EH (cell line): Measurements from ENCODE around the gene DBT.
A peak's percentile ranks its signal among the peaks of the same experiment; 100 is the strongest.
"Not testable (repeated sequence)": the region's sequence is repeated elsewhere in the genome, so short reads cannot be mapped to it uniquely, and the experiment has no call there.

Source experiments
- DNase-seq: peaks from one replicate; pipeline ENCODE4 v3.0.0-alpha.2; 2015; ENCODE audit warnings: low read depth

DBT gene

DNA sequence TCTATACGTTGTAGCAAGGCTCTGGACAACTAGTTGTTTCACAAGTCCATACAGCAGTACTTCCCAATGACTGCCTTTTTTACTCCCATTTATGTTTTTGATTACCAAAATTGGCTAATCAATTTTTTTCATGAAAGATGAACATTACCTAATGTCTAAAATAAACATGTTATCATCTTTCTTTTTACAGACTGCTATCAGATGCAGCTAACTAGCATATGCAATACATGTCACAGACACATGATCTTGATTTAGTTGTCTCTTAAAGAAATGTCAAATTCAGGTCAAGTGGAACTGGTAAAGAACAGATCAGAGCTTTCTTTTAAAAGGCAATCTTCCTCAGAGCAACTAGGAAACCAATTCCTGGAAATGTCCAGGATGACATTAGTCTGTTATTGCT, 630 bp upstream of the DBT start:
- no peak for DNase-seq

DNA sequence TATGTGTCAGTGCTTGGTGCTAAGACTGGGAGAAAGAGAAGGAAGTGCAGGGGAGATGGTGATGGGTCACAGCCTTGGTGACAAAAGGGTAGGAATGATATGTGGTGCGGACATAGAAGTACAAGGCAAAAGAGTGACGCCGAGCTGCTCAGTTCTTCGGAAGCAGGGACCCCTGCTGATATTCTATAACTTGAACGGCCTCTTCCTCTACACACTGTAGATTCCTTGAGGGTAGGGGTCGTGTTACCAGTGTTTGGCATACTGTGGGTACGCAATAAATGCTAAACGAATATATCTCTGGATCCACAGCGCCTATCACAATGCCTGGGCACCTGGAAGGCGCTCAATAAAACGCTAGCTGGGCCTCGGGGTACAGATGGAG, 488 bp downstream of the DBT start:
- DNase-seq, result peak; percentile 7

DNA sequence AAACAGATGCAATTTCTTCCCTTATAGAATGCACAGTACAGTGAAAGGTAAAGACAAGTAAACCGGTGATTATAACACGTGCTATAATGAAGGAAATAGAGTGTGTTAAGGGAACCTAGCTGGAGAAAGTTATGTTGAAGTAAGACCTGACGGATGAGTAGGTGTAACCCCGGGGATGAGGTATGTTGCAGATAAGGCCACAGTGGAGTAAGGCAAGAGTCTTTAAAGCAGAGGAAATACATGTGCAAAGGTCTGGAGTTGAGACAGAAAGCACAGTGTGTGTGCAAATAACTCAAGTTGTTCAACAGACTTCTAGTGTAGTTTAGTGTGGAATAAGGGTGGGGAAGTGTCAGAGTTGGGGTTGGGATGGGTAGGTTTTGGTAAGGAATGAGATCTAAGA, 2.9 kb downstream of the DBT start:
- DNase-seq, result no peak

DNA sequence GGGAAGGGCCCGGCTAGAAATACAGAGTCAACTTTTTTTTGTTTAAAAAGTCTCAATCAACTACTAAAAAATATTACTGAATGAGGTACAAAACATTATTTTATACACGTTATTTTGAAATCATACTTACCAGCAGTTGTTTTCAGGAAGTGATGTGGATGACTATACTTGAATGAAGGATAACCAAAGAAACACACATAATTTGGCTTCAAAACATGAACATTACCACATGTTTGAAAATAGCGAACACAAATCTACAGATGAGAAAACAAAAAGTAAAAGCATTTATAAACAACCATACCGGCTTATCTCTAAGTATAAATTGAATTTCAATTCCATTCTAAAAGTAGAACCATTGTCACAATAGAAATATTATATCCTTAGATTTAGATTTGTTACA, 9.0 kb downstream of the DBT start:
- no peak for DNase-seq

DNA sequence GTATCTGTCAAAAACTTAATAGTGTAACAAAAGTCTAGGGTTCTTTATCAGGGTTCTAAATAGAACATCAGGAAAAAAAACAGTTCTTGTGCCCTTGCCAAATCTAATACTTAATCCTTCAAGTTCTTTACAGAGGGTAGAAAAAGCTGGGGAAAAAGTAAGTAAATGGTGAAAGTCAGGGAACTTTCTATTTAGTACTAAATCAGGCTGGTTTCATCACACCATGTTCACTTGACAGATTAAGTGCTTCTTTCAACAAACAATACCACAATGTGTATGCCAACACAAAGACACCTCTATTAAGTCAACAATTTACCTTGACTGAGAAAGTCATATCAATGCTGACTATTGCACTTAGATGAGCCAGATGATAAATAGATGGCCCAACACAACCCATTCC, 9.7 kb downstream of the DBT start:
- DNase-seq, result no peak

DNA sequence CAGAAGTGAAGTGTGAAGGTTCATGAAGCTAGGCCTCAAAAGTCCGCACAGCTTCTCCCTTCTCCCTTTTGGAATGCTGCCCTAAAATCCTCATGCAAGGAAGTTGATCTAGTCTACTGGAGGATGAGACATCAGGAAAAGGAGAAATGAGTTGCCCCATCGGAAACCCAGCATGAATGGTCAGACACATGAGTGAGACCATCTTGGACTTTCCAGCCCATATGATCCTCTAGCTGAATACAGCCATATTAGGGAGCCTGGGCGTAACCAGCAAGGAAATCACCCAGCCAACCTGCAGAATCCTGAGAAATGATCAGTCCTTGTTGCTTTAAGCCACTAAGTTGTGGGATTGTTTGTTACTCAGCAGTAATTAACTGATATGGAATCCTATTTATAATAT, 12.5 kb downstream of the DBT start:
- no peak for DNase-seq

DNA sequence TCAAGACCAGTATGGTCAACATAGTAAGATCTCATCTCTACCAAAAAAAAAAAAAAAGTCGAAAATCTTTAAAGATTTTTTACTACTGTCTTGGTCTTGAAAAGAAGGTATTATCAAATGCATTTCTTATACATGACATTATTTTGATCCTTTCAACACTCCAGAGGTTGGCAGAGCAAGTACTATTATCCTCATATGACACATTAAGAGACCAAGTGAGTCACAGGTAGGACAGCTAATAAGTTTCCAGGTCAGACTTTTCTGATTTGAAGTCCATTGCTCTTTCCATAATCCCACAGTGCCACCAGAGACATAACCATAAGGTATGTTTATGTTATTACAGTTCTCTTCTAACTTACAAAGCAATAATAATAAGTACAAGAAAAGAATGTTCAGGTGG, 15.2 kb downstream of the DBT start:
- no peak for DNase-seq

DNA sequence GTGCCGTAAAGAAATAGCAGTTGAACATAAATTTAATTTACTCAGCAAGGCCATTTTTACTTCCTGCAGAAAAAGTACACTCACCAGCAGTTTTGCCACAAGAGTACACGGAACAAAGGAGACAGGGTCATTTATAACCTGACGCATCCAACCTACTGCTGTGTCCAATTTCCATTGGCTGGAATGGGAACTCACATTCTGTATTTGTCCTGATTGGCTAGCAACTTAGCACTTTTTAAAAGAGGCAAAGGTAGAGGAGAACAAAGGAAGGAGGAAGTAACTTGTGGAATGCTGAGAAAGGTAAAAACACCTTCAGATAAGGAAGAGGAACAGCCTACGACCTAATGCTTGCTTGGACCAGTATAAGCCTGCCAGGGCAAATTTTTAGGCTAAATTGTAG, 16.1 kb downstream of the DBT start:
- DNase-seq, result not testable (repeated sequence)

DNA sequence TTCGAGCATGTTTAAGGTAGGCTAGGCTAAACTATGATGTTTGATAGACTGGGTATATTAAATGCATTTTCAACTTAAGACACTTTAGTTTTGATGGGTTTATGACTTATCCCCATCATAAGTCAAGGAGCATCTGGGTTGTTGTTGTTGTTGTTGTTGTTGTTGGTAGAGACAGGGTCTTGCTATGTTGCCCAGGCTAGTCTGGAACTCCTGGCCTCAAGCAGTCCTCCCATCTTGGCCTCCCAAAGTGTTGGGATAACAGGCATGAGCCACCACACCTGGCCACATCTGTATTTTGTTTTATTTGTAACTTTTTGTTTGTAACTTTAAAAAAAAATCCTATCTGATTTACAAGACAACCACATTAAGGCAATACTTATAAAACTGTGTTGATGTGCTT, 17.5 kb downstream of the DBT start:
- no peak for DNase-seq

DNA sequence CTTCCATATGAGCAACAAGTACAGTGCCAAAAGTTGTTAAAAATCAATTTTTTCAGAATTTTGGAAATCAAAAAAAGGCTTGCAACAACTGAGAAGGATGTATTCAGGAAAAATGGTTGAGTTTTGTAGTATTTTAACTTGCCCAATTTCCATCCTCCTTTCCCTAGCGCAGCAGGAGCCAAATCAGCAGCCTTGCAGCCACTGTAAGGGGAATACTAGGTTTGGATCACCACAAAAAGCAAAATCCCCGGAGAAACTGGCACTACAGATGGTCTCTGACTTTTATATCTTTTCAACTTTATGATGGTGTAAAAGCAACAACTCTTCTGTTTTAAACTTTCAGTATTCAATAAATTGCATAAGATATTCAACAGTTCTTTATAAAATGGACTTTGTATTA, 17.9 kb downstream of the DBT start:
- no peak for DNase-seq

DNA sequence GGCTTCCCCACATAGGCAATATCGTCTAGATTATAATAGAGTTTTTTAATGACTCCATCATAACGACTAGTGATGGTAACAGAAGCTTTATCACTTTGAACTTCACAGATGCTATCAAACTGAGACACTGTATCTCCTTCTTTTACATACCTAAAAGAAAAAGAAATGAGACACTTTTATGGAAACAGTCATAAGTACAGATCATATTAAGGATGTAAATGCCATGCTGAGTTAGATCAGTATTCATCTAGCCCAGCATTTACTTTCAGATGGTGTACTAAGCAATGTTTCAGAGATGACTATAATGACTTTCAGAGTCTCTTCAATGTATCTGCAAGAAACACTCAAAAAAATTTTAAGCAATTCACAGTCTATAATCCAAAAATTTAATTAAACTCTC, 18.9 kb downstream of the DBT start:
- no peak for DNase-seq

DNA sequence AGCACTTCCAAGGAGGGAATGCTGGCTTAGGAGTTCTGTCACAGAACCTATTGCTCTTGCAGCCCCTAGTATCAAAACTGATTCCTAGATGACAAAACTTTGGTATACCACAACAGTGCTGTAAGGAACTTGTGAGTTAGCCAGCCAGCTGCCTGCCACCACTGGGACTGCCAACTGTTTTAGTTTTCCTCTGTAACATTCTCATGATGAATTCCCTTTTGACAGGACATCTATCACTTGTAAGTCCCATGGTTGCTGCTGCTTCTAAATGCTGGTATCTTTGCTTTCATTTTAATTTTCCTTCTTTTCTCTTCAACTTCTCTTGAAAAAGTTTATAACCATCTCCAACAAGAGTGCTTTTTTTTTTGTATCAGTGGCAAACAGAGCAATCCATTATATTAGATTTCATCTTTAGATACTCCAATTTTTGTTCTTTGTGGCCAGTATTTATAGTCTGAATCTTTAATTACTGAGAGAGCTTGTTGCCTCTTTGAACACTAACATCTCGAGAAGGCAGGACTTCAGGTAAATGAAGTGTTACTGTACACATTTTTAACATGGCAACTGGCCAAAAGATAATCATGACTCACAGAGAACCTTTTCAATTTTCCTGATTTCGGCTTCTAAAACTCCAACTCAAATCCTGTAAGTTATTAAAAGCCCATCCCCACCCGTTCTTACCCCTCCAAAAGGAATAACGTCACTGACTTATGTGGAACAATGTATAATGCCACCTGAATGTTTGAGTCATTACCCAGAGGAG, 19.8 kb downstream of the DBT start:
- DNase-seq, result no peak

DNA sequence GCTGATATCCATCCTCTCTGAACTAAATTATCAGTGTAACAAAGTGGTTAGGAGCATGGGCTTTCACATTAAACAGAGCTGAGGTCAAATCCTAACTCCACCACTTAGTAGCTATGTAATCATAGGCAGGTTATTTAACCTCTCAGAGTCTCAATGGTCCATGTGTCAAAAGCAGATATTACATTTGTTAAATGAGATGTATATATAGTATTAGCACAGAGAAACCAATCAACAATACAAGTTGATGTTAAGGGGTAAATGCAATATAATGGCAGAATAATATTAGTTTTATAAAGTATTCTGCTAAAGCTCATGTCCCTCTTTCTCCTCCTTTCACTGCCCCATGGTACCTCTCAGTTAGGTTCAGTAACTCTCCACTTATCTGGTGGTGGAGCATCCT, 27.2 kb downstream of the DBT start:
- DNase-seq, result no peak

DNA sequence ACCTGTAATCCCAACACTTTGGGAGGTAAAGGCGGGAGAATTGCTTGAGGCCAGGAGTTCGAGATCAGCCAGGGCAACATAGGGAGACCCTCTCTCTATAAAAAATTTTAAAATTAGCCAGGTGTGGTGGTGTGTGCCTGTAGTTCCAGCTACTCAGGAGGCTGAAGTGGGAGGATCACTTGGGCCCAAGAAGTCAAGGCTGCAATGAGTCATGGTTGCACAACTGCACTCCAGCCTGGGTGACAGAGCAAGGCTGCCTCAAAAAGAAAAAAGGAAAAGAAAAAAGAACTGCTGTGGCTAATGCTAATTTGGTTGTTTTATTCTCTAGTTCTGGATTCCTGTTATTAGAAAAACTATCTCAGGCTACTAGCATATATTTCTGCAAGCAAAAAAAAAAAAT, 29.8 kb downstream of the DBT start:
- peak; percentile 10 for DNase-seq

DNA sequence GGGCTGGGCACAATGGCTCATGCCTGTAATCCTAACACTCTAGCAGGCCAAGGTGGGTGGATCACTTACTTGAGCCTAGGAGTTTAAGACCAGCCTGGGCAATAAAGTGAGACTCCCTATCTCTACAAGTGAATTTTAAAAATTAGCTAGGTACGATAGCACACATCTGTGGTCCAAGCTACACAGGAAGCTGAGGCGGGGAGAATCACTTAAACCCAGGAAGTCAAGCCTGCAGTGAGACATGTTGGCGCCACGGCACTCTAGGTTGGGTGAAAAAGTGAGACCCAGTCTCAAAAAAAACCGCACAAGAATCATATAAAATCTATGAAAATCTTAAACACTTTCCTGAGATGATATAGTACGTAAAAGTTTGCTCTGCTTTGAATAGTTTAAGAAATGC, 30.2 kb downstream of the DBT start:
- no peak for DNase-seq

DNA sequence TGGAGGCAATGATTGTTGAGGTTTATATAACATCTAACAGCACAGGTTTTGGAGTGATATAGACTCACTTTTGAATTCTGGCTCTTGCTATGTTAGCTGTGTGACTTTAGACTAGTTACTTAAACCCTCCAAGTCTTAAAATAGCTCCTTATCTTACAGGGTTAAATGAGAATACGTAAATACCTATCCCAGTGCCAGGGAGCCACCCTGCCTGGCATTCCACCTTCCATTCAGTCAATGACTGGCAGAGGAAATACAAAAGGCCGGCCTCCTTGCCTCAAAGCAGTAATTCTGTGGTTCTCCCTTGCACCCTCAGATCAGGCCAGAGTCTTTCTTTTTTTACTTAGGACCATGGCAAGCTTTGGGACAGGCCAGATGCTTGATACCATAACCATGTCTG, 31.8 kb downstream of the DBT start:
- DNase-seq, result no peak

DNA sequence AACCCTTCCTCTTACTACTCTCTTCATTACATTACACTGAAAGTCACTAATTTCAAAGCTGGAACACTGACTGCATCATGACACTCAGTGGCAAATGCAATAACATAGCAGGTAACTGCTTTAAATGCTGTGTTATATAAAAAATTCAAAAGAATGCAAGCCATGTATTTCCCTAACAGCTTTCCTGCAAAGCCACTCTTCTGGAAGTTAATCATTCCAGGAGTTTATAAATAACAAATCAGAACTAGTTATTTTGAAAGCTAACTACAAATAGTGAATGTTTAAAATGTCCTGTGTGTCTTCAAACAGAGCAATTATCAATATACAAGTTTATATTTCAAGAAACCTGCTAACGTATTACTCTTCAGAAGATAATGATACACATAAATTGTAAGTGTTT, 34.5 kb downstream of the DBT start:
- no peak for DNase-seq

DNA sequence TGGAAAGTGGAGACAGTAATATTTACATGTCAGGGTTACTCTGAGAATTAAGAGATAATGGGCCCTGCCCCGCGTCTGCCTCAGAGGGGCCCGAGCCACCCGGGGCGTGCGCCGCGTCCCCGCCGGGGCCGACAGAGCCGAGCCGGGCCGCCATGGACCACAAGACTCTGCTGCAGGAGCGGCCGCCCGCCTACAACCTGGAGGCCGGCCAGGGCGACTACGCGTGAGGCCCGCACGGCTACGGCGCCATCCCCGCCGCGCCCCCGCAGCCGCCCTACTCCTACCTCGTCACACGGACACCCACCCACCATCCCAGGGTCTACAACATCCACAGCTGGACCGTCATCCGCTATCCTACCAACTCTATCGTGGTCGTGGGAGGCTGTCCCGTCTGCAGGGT, 36.5 kb downstream of the DBT start:
- DNase-seq, result no peak

DNA sequence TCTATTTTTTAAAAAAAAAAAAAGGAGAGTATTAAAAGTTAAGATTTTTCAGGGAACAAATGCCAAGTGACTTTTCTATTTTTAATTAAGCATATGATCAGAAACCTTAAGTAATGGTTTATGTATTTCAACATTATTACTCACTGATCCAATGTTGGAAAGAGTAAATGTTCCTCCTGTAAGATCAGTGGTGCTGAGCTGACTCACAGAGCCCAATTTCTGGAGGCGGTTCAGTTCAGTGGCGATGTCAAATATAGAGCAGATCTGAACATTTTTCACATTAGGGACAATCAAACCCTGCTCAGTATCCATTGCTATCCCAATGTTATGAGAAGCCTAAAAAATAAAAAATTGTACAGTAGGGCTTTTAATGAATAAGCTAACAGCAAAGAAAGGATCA, 43.3 kb downstream of the DBT start:
- DNase-seq, result no peak

DNA sequence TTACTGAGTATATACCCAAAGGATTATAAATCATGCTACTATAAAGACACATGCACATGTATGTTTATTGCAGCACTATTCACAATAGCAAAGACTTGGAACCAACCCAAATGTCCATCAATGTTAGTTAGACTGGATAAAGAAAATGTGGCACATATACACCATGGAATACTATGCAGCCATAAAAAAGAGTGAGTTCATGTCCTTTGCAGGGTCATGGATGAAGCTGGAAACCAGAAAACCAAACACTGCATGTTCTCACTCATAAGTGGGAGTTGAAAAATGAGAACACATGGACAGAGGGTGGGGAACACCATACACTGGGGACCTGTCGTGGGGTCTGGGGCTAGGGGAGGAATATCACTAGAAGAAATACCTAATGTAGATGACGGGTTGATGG, 44.0 kb downstream of the DBT start:
- DNase-seq, result not testable (repeated sequence)

DNA sequence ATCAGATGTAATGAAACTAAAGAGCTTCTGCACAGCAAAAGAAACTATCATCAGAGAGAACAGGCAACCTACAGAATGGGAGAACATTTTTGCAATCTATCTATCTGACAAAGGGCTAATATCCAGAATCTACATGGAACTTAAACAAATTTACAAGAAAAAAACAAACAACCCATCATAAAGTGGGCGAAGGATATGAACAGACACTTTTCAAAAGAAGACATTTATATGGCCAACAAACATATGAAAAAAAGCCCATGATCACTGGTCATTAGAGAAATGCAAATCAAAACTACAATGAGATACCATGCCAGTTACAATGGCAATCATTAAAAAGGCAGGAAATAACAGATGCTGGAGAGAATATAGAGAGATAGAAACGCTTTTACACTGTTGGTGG, 44.5 kb downstream of the DBT start:
- not testable (repeated sequence) for DNase-seq

DNA sequence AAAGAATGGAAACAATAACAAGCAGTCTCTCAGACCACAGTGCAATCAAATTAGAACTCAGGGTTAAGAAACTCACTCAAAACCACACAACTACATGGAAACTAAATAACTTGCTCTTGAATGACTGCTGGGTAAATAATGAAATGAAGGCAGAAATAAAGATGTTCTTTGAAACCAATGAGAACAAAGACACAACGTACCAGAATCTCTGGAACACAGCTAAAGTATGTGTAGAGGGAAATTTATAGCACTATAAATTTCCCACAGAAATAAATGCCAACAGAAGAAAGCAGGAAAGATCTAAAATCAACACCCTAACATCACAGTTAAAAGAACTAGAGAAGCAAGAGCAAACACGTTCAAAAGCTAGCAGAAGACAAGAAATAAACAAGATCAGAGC, 46.9 kb downstream of the DBT start:
- DNase-seq, result not testable (repeated sequence)

DNA sequence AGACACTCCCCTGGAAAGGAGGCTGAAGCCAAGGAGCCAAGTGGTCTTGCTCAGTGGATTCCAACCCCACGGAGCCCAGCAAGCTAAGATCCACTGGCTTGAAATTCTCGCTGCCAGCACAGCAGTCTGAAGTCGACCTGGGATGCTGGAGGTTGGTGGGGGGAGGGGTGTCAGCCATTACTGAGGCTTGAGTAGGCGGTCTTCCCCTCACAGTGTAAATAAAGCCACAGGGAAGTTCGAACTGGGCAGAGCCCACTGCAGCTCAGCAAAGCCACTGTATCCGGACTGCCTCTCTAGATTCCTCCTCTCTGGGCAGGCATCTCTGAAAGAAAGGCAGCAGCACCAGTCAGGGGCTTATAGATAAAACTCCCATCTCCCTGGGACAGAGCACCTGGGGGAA, 49.6 kb downstream of the DBT start:
- not testable (repeated sequence) for DNase-seq

DNA sequence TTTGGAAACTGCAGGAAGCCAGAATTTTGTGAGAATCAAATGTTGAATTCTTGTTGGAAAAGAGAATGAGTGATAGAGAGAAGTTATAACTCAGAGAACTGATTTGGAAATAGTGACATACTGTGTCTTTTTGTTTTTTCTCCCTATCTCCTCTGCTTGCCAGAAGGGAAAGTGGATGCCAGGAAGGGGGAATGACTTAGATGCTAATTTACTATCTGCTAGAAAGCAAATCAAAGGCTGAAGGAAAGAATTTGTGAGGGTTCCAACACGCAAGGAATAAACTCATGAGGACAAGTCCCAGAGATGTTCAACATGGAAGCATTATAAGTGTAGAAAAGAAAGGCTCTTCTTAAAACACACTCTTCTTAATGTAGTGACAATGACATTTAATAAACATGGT, 51.0 kb downstream of the DBT start:
- DNase-seq, result no peak

DNA sequence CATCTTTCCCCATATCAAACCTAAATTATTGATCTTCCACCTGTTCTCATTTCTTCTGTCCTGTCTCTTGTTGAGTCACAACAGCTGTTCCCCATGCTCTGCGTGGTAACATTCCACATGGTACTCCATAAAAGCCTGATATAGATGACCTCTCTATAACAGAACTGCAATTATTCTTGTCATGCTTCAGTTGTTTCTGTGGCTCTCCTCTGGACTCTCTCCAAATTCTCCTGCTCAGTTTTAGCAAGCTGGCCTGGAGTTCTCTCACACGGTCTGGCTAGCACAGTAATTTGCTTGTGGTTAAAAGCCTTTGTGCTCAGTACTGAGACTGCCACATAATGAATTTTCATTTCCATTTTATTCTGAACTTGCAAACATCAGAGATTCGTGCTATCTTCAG, 61.0 kb downstream of the DBT start:
- DNase-seq, result peak; percentile 76
